HG03066 (cell line): ENCODE results near the gene NUTF2.
A peak's percentile ranks its signal among the peaks of the same experiment; 100 is the strongest.
"Not testable (repeated sequence)": the region's sequence is repeated elsewhere in the genome, so short reads cannot be mapped to it uniquely, and the experiment has no call there.

Source experiments
- ATAC-seq: cut with Tn5 transposase; IDR thresholded peaks from one replicate; pipeline ENCODE4 v1.9.1; 2021; ENCODE audit warnings: low read depth; ENCODE audit not compliant: unreplicated experiment

Gene NUTF2

DNA sequence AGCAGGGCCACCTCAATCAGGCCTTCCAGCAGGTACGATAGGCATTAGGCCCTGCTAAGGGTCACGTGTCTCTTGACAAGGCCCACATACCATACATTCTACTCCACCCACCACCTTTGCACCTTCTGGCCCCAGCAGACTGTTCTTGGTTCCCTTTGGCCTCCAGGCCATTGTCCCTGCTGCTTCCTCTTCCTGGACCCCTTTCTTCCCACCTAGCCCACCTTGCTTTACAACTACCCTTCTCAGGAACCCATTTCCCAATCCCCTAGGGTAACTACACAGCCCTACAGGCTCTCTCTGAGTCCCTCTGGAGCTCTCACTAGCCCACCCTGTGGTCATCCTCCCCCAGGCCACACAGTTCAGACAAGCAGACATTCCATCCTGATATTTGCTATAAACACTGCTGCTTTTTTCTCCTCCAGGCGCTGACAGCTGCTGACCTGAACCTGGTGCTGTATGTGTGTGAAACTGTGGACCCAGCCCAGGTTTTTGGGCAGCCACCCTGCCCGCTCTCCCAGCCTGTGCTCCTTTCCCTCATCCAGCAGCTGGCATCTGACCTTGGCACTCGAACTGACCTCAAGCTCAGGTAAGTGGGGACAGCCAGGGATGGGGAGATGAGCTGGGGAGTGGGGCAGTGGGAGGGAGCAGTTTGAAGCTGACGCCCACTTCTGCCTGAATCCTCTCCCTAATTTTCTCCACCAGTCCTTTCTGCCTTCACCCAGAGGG lies 36.6 kb downstream of the NUTF2 start:
- ATAC-seq, result no peak

DNA sequence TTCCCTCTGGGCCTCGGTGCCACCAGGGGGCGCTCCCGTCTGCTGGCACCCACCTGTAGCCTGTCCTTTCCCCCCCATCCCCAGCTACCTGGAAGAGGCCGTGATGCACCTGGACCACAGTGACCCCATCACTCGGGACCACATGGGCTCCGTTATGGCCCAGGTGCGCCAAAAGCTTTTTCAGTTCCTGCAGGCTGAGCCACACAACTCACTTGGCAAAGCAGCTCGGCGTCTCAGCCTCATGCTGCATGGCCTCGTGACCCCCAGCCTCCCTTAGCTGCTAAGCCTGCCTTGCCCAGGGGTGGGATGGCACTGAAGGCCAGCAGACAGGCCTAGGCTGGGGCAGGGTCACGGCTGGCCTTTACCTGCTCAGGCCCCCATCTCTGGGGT lies 37.1 kb downstream of the NUTF2 start:
- no peak for ATAC-seq

DNA sequence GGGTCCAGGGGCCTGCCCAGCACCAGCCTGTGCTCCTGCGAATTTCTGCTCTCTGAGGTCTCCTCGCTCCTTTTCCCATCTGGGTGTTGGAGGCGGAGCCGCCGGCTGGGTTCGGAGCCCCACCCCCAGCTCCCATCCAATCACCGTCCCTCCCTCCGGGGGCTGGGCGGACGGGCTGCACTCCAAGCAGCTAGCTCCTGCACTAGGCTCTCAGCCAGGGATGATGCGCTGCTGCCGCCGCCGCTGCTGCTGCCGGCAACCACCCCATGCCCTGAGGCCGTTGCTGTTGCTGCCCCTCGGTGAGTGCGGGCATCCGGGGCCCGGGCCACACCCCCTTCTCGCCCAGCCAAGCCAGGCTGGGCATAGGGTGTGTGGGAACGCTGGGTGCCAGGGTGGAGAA lies 38.0 kb downstream of the NUTF2 start, which contains the start of gene NRN1L:
TSS of gene NRN1L (plus strand) at position 202 of the 400 bp plus-strand sequence. CDS start at position 221, 19 bp downstream.
- ATAC-seq, result no peak

DNA sequence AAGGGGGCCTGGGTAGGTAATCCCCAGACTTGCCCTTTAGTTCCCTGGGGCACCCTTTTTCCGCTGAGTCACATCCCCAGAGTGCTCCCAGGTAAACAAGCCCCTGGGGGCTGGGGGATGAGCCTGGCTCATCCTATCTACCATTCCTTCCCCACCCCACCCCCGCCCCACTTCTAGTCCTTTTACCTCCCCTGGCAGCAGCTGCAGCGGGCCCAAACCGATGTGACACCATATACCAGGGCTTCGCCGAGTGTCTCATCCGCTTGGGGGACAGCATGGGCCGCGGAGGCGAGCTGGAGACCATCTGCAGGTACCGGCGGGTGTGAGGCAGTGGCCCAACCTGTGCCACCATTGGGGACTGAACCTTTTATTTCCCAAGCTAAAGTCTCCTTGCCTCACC lies 38.8 kb downstream of the NUTF2 start:
- no peak for ATAC-seq

DNA sequence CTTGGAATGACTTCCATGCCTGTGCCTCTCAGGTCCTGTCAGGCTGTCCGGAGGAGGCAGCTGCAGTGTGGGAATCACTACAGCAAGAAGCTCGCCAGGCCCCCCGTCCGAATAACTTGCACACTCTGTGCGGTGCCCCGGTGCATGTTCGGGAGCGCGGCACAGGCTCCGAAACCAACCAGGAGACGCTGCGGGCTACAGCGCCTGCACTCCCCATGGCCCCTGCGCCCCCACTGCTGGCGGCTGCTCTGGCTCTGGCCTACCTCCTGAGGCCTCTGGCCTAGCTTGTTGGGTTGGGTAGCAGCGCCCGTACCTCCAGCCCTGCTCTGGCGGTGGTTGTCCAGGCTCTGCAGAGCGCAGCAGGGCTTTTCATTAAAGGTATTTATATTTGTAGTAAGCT lies 39.2 kb downstream of the NUTF2 start:
- no peak for ATAC-seq

DNA sequence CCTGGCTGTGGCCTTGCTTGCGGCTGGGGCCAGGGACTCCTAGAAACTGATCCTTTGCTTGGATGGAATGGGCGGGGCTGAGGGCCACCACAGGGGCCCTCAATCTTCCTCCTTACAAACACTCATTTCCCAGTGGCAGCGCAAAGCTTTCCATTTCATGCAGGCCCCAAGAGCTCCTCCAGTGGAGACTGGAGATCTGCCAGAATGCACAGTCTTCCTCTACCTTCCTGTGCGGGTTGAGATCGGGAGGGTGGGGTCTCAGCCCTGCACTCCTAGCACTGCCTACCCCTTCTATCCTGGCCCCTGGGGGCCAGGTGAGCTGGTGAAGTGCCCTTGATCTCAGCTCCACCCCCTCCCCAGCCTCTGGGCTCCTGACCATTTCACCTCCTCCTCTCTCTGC lies 39.7 kb downstream of the NUTF2 start:
- no peak for ATAC-seq

DNA sequence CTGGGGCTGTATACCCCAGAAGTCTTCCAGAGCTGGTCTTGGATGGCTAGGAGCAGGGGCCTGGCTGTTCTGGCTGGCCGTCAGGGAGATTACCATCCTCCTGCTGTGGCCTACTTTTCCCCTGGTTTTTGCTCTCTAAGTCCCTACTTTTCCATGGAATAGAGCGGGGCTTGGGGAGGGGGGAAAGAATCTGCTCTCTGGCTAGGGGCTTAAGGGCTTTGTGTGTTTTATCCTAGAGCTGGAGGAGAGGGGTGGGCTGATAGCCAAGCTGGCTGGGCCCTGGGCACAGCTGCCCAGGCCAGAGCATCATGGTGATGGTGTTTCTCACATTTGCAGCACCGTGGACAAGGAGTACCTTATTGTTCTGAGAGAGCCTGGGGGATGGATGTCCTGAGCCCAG lies 41.6 kb downstream of the NUTF2 start:
- no peak for ATAC-seq

DNA sequence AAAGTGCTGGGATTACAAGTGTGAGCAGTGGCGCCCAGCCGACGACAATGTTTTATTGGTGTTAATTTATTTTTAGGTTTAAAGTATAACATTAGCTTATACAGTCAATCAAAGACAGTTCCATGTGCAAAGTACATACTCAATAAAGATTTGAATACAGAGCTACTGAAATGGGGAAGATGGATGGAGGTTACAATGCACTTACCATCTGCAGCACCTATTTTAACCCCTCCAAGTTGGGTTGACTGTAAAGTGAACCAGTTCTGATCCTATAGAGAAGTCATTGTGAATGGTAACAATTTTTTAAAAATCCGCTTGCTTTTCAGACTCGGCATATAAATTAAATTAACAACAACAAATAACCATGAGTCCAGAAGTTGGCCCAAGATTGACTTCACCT lies 45.6 kb downstream of the NUTF2 start:
- no peak for ATAC-seq

DNA sequence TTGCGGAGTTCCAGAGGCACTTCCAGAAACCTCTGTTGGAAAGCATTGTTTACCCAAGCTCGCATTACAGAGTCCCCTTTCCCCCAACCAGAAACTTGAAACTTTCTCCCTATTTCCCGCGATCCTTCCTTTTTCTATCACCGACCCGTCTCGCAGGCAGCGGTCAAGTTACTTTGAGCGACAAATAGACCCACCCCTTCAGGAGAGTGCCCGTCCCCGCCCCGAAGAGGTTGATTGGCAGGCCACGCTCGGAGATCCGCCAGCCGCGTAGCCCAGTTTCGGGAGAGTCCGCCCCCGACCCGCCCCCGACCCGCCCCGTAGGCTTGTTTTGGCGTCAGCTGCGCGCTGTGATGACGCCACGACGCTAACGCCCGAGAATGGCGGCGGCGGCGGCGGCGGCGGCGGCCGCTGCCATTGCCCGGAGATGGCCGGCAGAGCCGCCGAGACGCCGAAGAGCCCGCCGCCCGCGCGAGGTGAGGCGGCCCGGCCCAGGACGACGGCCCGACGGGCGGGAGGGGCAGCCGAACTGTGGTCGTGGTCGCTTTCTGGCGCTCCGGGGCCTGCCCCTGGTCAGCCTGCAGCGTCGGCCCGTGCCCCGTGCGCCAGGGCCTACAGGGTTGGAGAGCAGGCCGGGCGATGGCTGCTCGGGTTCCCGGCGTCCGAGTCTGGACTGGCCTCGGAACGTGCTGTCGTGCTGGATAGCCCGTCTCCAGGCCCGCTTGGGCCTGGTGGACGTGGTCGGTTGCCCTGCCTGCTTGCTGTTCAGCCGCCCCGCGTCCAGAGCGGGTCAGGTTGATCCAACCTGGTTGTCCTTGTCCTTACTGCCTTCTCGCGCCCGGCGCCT lies 46.4 kb downstream of the NUTF2 start, which contains the start of gene PSKH1:
TSS of gene PSKH1 (plus strand) at position 356 of the 844 bp plus-strand sequence. CDS start 15,496 bp downstream, outside the sequence.
- peak; percentile 96 for ATAC-seq

DNA sequence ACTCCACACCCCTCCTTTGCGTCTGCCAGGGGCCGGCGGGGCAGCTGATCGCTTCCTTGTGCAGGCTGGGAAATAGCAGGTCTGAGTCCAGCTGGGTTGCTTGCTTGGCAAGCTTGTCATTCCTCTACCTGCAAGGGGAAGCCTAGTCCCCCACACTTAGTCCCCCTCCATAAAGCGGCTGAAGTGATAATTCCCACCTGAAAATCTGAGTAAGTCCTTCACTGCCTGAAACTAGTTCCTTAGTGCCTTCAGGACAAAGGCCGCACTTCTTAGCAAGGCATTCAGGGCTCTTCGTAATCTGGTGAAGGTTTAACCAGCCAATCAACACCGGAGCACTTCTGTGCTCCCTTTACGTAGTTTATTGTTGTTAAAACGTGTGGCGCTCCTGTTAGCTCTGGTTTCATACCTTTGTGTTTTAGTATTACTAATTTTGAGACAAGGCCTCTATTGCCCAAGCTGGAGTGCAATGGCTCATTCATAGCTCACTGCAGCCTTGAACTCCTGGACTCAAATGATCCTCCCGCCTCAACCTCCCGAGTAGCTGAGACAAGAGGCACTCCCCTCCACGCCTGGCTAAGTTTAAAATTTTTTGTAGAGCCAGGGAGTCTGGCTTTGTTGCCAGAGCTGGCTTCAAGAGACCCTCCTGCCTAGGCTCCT lies 47.1 kb downstream of the NUTF2 start:
- ATAC-seq, result no peak

DNA sequence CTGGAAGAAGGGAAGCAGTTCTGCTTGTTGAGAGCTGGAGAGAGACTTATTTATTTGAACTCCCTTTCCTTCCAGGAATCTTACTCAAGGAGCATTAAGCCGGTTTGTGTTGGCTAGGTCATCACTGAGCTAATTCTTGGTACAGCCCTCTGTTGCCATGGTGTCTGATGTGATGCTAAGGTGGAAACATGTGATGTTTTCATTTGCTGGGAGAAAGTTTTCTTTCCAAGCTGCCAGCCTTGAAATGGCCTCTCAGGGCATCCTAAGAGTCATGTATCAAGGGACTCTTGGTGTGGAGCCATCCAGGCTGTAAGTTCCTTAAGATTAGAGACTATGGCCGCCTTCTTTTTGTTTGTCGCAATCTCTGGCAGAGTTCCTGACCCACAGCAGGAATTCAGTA lies 50.5 kb downstream of the NUTF2 start:
- no peak for ATAC-seq

DNA sequence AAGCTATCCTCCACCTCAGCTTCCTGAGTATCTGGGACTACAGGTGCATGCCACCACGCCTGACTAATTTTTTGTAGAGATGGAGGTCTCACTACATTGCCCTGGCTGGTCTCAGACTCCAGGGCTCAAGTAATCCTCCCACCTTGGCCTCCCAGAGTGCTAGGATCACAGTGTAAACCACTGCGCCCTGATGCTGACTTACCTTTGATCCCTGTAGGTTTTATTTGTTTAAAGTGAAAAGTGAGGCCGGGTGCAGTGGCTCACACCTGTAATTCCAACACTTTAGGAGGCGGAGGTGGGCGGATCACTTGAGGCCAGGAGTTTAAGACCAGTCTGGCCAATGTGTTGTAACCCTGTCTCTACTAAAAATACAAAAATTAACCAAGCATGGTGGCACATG lies 55.0 kb downstream of the NUTF2 start:
- no peak for ATAC-seq

DNA sequence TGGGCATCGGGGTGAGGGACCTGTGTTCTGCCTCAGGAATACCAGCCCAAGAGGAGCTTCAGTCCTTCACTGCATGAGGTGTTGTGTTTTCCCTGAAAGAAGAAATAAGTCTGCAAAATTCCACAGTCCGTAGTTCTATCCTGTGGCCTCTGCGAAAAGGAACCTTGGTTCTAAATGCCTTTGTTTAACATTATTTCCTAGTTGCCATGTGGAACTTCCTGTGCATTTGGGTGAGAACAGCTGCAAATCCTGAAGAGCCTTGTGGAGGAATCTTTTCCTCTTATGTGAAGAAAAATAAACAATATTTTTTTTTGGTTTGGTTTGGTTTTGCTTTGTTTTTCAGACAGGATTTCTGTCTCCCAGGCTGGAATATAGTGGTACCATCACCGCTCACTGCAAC lies 56.1 kb downstream of the NUTF2 start:
- ATAC-seq, result no peak

DNA sequence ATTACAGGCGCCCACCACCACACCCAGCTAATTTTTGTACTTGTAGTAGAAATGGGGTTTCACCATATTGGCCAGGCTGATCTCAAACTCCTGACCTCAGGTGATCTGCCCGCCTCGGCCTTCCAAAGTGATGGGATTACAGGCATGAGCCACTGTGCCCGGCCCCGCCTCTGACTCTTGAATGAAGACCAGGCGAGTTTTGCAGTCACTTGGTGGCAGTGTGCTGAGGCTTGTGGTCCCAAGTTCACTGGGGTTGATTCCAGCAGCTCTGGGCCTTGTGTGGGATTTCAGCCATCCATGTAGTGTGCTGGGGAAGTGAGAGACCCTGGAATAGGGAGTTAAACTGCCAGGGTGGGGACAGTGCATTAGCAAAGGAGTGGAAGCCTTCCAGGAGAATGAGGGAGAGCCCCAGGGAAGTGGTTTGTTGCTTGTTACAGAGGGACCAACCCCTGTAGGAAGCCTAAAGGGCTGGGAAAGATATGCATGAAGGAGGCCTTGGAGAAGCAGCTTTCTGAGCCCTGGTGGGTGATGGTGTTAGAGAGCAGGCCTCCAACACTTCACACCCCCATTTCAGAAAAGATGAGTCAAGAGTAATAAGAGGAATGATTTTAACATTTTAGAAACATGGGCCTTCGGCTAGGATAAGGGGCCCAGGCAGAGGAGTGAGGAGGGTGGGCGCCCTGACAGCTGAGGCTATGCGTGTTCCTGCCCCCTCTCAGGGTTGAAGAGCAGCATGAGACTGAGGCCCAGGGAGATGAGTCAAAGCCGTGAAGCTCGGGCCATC lies 60.9 kb downstream of the NUTF2 start:
- no peak for ATAC-seq

DNA sequence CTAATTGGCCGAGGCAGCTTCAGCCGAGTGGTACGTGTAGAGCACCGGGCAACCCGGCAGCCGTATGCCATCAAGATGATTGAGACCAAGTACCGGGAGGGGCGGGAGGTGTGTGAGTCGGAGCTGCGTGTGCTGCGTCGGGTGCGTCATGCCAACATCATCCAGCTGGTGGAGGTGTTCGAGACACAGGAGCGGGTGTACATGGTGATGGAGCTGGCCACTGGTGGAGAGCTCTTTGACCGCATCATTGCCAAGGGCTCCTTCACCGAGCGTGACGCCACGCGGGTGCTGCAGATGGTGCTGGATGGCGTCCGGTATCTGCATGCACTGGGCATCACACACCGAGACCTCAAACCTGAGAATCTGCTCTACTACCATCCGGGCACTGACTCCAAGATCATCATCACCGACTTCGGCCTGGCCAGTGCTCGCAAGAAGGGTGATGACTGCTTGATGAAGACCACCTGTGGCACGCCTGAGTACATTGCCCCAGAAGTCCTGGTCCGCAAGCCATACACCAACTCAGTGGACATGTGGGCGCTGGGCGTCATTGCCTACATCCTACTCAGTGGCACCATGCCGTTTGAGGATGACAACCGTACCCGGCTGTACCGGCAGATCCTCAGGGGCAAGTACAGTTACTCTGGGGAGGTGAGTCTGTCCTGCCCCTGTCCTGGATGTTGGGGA lies 62.5 kb downstream of the NUTF2 start:
- no peak for ATAC-seq

DNA sequence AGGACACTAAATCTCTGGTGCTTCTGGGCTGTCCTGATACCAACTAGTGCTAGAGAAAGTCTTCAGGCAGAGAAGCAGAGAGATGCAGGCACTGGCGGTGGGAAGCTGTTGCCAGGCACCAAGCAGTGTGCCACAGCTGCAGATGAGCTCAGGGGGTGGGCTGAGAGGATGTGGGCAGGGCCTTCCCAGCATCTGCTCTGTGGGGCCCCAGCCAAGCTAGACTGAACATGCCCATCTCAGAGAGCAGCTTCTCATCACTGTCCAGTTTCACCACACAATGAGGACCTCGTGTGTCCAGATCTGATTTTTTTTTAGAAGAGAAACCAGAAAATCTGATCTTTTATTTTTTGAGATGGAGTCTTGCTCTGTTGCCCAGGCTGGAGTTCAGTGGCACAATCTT lies 63.4 kb downstream of the NUTF2 start:
- ATAC-seq, result no peak

DNA sequence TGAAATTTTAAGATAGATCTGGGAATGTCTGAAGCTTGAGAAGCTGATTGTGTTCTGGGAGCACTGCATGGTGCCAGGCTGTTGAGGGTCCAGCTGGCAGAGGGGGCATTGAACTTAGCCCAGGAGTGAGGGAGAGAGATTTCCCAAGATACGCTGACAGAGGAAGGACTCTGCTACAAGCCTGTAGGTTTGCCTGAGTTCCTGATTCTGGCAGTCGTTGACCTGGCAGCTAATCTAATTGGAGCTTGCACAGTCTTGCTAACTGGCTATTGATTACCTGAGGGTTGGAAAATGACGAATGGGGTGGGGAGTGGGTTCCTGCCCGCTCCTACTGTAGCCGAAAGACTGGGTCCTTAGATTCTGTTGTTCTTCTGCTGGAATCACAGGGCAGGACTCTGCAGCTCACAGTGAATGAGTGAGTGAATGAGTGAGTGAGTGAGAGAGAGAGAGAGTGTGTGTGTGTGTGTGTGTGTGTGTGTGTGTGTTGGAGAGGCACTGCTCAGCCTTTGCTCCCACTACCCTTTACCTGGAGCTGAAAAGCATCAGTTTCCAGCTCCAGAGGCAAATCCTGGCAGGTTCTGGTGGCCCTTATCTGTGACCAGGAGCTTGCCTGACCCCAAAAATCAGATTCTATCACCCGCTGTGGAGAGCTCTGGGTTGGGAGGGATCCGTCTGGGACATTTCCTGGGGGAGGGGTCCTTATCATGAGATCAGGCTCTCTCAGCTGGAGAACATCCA lies 68.2 kb downstream of the NUTF2 start:
- no peak for ATAC-seq

DNA sequence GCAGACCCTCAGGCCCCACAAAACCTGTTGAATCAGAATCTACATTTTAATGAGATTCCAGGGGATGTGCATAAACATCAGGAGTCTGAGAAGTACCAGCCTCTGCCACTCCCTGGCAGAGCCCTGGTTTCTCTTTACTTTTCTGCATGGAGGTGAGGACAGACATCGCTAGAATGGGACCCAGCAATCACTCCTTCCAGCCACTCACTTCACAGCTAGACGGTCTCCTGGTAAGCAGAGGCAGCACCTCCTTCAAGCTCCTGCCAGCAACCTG lies 68.7 kb downstream of the NUTF2 start:
- ATAC-seq, result not testable (repeated sequence)
